Measurements from ENCODE around the gene OR2G2.

The OR2G2 gene, protein sequence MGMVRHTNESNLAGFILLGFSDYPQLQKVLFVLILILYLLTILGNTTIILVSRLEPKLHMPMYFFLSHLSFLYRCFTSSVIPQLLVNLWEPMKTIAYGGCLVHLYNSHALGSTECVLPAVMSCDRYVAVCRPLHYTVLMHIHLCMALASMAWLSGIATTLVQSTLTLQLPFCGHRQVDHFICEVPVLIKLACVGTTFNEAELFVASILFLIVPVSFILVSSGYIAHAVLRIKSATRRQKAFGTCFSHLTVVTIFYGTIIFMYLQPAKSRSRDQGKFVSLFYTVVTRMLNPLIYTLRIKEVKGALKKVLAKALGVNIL

DNA sequence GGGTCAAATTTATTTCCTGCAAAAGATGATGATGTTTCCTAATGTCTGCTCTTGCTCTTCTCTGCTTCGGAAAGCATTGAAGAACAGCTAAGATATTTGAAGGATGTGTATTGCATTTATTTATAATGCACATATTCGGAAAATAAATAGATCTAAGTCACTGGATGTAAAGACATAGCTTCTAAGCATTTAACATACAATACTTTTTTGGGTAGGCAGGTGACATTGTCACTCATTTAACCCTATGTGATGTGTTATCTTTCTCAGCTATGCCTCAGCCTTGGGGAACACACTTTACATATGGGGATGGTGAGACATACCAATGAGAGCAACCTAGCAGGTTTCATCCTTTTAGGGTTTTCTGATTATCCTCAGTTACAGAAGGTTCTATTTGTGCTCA is at the start of gene OR2G2:
TSS of gene OR2G2 (plus strand) at position 301 of the 400 bp plus-strand sequence. CDS start at position 301, 0 bp downstream.
- Histone ChIP-seq H3K27me3 (no peaks in the 10 kb centered on the region), H4K20me1 (no peaks in the 10 kb centered on the region), H3K9me3 (replicated peaks in 1 of 11) (peaks cover 0 to 5% (median 0%) of the 10 kb centered on the region in 11 experiments; a peak in 1 of 22 replicates), H3K4me1 (no peaks in the 10 kb centered on the region), H3K4me2 (no peak within 1 kb of the TSS), H3K27ac (no peak within 1 kb of the TSS), H3K4me3 (no peak within 1 kb of the TSS), H3K9ac (no peak within 1 kb of the TSS), H3K36me3 (no peaks in the 10 kb centered on the region)
- TF ChIP-seq Cebpa-rat (IDR thresholded peaks at IDR 0.05) = no peak

DNA sequence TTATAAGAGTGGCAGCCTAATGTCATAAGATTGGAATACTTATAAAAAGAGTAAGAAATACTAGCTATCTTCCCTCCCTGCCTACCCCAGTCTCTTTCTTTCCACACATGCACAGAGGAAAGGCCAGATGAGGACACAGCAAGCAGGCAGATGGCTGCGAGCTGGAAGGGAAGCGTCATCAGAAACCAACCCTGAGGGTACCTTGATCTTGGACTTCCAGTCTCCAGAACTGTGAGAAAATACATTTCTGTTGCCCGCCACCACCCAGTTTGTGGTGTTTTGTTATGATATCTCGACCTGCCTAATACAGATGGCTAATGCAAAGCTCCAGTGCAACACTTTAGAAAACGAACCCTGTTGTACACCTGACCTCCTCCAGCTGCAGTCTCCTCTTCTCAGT is 49.6 kb upstream of the OR2G2 start:
- TF ChIP-seq Cebpa-rat (IDR thresholded peaks at IDR 0.05) = no peak
- H3K27ac ChIP-seq = no peak overlapping the region
- no peaks in the 10 kb centered on the region for H4K20me1 ChIP-seq
- H3K4me2 ChIP-seq = no peak overlapping the region
- H3K36me3 ChIP-seq = no peaks in the 10 kb centered on the region
- peaks cover 5 to 20% (median 12%) of the 10 kb centered on the region in 10 experiments; a peak in 14 of 20 replicates for H3K4me1 ChIP-seq
- H3K4me3 ChIP-seq = no peak overlapping the region
- H3K9me3 ChIP-seq (replicated peaks in 1 of 11) = peaks cover 0 to 12% (median 0%) of the 10 kb centered on the region in 11 experiments; a peak in 5 of 22 replicates
- H3K27me3 ChIP-seq = no peaks in the 10 kb centered on the region
- no peak overlapping the region for H3K9ac ChIP-seq

DNA sequence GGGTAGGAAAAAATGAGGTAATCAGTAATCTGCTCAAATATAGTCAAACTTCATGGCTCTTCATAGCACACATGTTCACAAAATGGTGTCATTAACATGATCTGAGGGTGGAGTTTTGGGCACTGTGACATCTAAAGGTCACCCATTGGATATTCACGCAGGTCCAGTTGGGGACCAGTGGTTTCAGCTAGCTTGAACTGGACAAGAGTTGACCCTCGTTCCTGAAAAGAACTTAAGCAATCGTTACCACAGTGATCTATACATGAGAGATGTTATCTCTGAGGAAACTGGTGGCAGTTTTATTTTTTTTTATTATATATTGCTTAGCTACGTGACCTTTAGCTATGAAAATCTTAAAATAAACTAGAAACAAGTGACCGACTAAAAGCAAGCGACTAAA is 48.9 kb upstream of the OR2G2 start:
- no peak overlapping the region for H3K9ac ChIP-seq
- H3K4me2 ChIP-seq = peak overlapping the region in 6 of 11 experiments; percentile 38 to 58 (median 54); a peak in 7 of 22 replicates
- H4K20me1 ChIP-seq = no peaks in the 10 kb centered on the region
- H3K4me3 ChIP-seq = no peak overlapping the region
- peaks cover 0 to 12% (median 0%) of the 10 kb centered on the region in 11 experiments; a peak in 5 of 22 replicates for H3K9me3 ChIP-seq (replicated peaks in 1 of 11)
- H3K27me3 ChIP-seq = no peaks in the 10 kb centered on the region
- no peak for TF ChIP-seq Cebpa-rat (IDR thresholded peaks at IDR 0.05)
- H3K27ac ChIP-seq = no peak overlapping the region
- no peaks in the 10 kb centered on the region for H3K36me3 ChIP-seq
- peaks cover 5 to 20% (median 12%) of the 10 kb centered on the region in 10 experiments; a peak in 14 of 20 replicates for H3K4me1 ChIP-seq

DNA sequence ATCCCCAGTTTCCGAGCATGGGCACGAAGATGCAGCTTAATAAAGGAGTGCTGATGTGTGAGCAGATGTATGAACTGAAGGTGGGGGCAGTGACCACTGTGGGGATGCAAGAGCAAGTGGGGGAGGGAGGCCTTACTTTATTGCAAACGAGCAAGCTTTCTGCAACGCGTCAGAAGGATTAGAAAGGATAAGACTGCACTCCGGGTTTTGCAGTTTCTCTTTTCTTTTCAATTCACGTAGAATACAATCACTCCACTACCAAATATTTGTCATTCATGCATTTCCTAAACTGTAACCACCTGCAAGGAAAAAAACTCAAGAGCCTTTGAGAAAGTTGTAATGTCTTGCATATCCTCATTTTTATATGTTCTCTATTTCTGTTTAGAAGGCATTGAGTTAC is 47.6 kb upstream of the OR2G2 start:
- peak overlapping the region in 4 of 11 experiments; percentile 38 to 56 (median 52); a peak in 6 of 22 replicates for H3K4me2 ChIP-seq
- peaks cover 3 to 20% (median 11%) of the 10 kb centered on the region in 10 experiments; a peak in 14 of 20 replicates for H3K4me1 ChIP-seq
- no peaks in the 10 kb centered on the region for H3K36me3 ChIP-seq
- H3K27me3 ChIP-seq = no peaks in the 10 kb centered on the region
- no peaks in the 10 kb centered on the region for H4K20me1 ChIP-seq
- H3K4me3 ChIP-seq = no peak overlapping the region
- TF ChIP-seq Cebpa-rat (IDR thresholded peaks at IDR 0.05) = no peak
- peaks cover 0 to 12% (median 0%) of the 10 kb centered on the region in 11 experiments; a peak in 5 of 22 replicates for H3K9me3 ChIP-seq (replicated peaks in 1 of 11)
- no peak overlapping the region for H3K9ac ChIP-seq
- no peak overlapping the region for H3K27ac ChIP-seq

DNA sequence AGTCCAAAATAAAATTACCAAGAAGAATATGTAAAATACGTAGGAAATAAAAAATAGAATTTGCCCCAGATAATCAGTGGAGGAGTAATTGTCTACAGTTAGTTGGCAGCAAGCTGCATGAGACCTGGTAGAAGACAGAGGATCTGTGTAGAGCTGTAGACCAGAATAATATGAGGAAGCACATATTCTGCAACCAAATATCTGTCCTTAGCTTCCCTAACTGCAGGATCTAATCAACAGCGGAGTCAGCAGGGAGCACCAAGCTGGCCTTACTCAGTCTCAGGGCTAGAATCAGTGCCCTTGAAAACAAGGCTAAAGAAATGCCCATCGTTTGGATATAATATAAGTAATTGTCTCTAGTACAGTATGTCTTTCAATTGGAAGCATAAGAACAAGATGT is 45.3 kb upstream of the OR2G2 start:
- H3K9ac ChIP-seq = no peak overlapping the region
- H3K27me3 ChIP-seq = no peaks in the 10 kb centered on the region
- no peak overlapping the region for H3K27ac ChIP-seq
- no peak overlapping the region for H3K4me2 ChIP-seq
- TF ChIP-seq Cebpa-rat (IDR thresholded peaks at IDR 0.05) = no peak
- H3K36me3 ChIP-seq = no peaks in the 10 kb centered on the region
- H3K4me3 ChIP-seq = no peak overlapping the region
- peaks cover 0 to 11% (median 0%) of the 10 kb centered on the region in 11 experiments; a peak in 3 of 22 replicates for H3K9me3 ChIP-seq (replicated peaks in 1 of 11)
- no peaks in the 10 kb centered on the region for H4K20me1 ChIP-seq
- H3K4me1 ChIP-seq = peaks cover 0 to 20% (median 10%) of the 10 kb centered on the region in 10 experiments; a peak in 12 of 20 replicates

DNA sequence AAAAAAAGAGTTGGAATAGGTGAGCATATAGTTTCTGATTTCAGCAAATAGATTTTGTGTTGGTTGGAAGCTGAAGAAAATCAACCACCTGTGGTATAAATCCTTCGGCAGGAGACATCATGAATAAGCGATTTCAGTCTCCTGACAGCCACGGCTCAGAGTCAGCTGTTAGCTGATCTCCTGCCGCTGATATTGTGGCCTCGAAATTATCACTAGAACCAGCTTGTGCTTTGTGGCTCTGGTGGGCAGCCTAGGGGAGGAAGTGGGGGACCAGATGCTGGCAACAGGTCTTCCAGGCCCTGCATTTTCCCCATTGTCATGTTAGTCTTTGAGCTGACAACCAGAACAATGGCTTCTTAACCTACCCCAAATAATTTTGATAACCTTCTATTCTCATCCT is 40.1 kb upstream of the OR2G2 start:
- Histone ChIP-seq H3K4me1 (0 out of 20 replicates have a peak, but pooled peaks cover 0 to 6% (median 0%) of the 10 kb centered on the region in 10 experiments), H3K4me3 (no peak overlapping the region), H3K9ac (no peak overlapping the region), H3K27ac (no peak overlapping the region), H4K20me1 (no peaks in the 10 kb centered on the region), H3K4me2 (no peak overlapping the region), H3K9me3 (replicated peaks in 1 of 11) (peaks cover 0 to 11% (median 0%) of the 10 kb centered on the region in 11 experiments; a peak in 1 of 22 replicates), H3K36me3 (no peaks in the 10 kb centered on the region), H3K27me3 (no peaks in the 10 kb centered on the region)
- TF ChIP-seq Cebpa-rat (IDR thresholded peaks at IDR 0.05) = no peak

DNA sequence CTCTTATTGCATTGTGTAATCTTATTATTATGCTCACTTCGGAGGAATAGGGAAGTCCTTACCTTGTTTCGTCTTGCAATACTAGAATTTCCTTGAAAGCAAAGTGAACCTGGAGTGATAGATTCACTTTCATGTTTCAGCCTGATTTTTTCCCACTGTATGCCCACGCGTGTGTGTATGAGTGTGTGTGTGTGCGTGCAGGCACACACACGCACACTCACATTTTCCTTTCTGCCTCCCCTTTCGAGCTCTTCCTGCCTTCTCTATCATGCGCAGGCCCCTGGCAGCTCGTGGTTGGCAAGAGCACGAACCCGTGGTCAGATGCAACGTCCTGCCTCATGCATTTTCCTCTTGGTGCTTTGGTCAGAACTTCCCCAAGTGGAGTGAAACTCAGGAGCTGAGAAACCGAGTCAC is 39.4 kb upstream of the OR2G2 start, which contains the start of gene GCSAML:
TSS of gene GCSAML (plus strand) at position 366 of the 414 bp plus-strand sequence. CDS start 58 bp downstream, outside the sequence.
- Histone ChIP-seq H4K20me1 (no peaks in the 10 kb centered on the region), H3K27ac (no peak within 1 kb of the TSS), H3K4me2 (no peak within 1 kb of the TSS; a peak in 1 of 22 replicates), H3K4me3 (no peak within 1 kb of the TSS), H3K9me3 (replicated peaks in 1 of 11) (peaks cover 0 to 11% (median 0%) of the 10 kb centered on the region in 11 experiments; a peak in 1 of 22 replicates), H3K4me1 (0 out of 20 replicates have a peak, but pooled peaks cover 0 to 6% (median 0%) of the 10 kb centered on the region in 10 experiments), H3K36me3 (no peaks in the 10 kb centered on the region), H3K9ac (no peak within 1 kb of the TSS), H3K27me3 (no peaks in the 10 kb centered on the region)
- TF ChIP-seq Cebpa-rat (IDR thresholded peaks at IDR 0.05) = no peak

DNA sequence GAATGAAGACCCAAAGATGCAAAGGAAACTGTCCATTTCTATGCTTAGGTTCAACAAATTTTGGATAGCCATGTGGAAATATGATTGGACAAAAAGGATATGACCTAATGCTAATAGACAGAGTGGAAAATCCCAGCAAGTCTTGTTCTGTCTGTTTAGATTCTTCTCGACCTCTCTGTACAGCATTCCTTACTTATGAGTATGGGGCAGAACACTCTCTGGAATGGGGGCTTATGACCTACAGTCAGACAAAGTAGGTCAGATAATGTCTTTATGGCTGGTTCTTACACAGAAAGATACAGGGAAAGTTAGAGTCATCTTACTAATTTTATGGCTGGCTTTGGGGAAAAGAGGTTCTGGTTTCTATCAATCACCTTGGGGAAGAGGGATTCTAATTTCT is 36.4 kb upstream of the OR2G2 start:
- Histone ChIP-seq H3K4me2 (no peak overlapping the region), H3K4me1 (0 out of 20 replicates have a peak, but pooled peaks cover 0 to 6% (median 0%) of the 10 kb centered on the region in 10 experiments)

DNA sequence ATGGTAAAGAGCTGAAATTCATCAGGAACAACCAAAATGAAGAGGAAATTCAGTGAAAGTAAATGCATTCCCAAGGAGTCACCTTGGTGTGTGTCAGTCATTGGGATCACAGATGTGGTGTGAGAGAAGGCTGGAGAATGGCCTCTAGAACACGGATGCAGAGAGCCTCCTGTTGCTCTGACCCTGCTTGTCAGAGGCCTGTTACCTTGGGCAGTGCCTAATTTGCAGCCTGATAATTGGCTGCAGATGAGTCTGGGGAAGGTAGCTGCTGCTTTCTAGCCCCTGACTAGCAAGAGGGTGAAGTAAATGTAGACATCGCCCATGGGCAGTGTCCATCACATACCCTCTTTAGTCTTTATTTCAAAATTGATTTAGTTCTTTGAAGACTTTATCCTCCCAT is 35.9 kb upstream of the OR2G2 start:
- Histone ChIP-seq H3K9ac (no peak overlapping the region), H3K27me3 (no peaks in the 10 kb centered on the region), H3K4me1 (0 out of 20 replicates have a peak, but pooled peaks cover 0 to 6% (median 0%) of the 10 kb centered on the region in 10 experiments), H3K9me3 (replicated peaks in 1 of 11) (peaks cover 0 to 8% (median 0%) of the 10 kb centered on the region in 11 experiments; a peak in 1 of 22 replicates), H3K27ac (no peak overlapping the region), H3K4me3 (no peak overlapping the region), H4K20me1 (no peaks in the 10 kb centered on the region), H3K4me2 (no peak overlapping the region), H3K36me3 (no peaks in the 10 kb centered on the region)
- TF ChIP-seq Cebpa-rat (IDR thresholded peaks at IDR 0.05) = no peak

More for the DNA sequence above, 36.4 kb upstream of the OR2G2 start:
- Histone ChIP-seq H3K4me3 (no peak overlapping the region), H4K20me1 (no peaks in the 10 kb centered on the region), H3K9me3 (replicated peaks in 1 of 11) (peaks cover 0 to 14% (median 0%) of the 10 kb centered on the region in 11 experiments; a peak in 1 of 22 replicates), H3K27ac (no peak overlapping the region), H3K27me3 (no peaks in the 10 kb centered on the region), H3K9ac (no peak overlapping the region), H3K36me3 (no peaks in the 10 kb centered on the region)
- TF ChIP-seq Cebpa-rat (IDR thresholded peaks at IDR 0.05) = no peak

All from BLaER1 treated with 17β-estradiol and CSF1 and Interleukin-3, amounts not matched to agents 10 nM and 100 nM (cell line).